GM13976 (cell line): ENCODE measurements around the gene BROX.
"Not testable (repeated sequence)": the region's sequence is repeated elsewhere in the genome, so short reads cannot be mapped to it uniquely, and the experiment has no call there.

Experiments used
- DNase-seq: peaks from one replicate; pipeline ENCODE4 v3.0.0; 2012; ENCODE audit warnings: low spot score
- in situ Hi-C: fragments of 300-500 bp; cut with MboI; formaldehyde crosslinking; loops from one replicate; pipeline ENCODE4 v1.12.0; 2022; ENCODE audit warnings: low sequenced_read_pairs, mixed read lengths, inconsistent platforms; ENCODE audit not compliant: unreplicated experiment
- TF ChIP-seq, protein P1 (sequence below): IDR thresholded peaks from 2 replicates; pipeline ENCODE4 v1.5.1; 2012; ENCODE audit warnings: borderline replicate concordance, mild to moderate bottlenecking; ENCODE audit not compliant: insufficient read depth; ENCODE audit errors: extremely low read depth, missing control alignments, control extremely low read depth

The BROX gene

DNA sequence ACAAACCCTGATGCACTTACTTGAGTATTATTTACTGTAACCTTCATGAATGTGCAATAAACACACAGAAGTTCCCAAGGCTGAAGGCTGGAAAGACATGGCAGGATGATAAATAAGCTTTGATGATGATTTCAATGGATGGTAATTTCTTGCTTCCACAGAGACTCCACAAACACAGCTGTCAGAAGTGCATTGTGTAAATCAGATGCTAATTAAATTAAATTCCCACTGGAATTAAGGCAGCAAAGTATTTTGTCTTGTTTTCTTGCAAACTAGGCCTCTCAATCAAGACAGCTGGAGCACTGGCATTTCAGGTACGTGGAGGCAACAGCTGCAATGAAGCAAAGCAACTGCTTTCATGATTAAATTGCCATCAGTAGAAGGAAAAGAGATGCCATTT, 48.7 kb downstream of the BROX start:
- TF ChIP-seq, protein P1, sequence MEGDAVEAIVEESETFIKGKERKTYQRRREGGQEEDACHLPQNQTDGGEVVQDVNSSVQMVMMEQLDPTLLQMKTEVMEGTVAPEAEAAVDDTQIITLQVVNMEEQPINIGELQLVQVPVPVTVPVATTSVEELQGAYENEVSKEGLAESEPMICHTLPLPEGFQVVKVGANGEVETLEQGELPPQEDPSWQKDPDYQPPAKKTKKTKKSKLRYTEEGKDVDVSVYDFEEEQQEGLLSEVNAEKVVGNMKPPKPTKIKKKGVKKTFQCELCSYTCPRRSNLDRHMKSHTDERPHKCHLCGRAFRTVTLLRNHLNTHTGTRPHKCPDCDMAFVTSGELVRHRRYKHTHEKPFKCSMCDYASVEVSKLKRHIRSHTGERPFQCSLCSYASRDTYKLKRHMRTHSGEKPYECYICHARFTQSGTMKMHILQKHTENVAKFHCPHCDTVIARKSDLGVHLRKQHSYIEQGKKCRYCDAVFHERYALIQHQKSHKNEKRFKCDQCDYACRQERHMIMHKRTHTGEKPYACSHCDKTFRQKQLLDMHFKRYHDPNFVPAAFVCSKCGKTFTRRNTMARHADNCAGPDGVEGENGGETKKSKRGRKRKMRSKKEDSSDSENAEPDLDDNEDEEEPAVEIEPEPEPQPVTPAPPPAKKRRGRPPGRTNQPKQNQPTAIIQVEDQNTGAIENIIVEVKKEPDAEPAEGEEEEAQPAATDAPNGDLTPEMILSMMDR = no peak
- in situ Hi-C loops = no loop called here
- no peak for DNase-seq

DNA sequence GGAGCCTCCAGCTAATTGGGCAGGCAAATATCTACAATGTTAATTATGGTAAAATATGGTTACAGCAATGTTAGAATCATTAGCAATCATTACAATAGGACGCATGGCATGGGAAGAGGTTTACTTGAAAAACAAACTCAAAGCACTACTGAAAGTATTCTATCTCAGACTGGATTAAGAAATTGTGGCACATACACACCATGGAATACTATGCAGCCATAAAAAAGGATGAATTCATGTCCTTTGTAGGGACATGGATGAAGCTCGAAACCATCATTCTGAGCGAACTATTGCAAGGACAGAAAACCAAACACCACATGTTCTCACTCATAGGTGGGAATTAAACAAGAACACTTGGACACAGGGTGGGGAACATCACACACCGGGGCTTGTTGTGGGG, 49.8 kb downstream of the BROX start:
- in situ Hi-C loops, DNase-seq: not testable (repeated sequence)

DNA sequence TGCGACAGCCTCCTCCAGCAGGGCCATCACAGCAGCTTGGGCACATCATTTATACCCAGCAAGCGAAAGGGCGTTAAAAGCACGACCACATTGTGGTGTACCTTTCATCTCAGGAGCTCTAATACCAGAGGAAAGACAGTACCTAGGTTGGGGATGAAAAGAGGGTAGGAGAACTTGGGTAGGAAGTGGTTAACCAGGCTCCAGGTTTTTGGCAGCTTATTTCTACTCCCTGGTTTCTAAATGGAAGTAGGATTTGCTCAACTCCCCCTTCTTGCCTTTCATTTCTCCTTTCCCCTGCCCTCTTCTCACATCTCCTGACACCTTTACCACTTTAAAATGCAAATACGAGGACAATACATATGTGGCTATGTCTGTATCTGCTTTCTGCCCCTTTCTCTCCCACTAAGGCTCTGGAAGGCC, 54.8 kb downstream of the BROX start:
- in situ Hi-C loops = no loop called here
- no peak for DNase-seq

DNA sequence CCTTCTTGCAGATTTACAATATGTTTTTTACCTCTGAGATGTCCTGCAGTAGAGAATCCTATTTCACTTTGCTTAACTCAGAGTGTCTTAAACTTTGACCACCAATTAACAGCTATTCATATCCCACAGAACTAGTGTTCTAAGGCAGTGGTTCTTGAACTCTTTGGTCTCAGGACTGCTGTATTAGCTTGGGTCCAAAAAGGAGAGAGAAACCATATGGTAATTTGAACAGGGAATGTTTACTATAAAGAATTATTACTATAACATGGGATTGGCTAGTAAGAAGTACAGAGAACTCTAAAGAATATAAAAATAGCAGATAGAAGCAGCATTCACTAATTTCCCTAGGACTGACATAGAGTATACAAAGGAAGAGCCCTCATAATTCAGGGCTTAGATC, 56.2 kb downstream of the BROX start:
- in situ Hi-C loops = no loop called here
- TF ChIP-seq, protein P1 = no peak

More for the DNA sequence above, 54.8 kb downstream of the BROX start:
- TF ChIP-seq, protein P1 = no peak

DNA sequence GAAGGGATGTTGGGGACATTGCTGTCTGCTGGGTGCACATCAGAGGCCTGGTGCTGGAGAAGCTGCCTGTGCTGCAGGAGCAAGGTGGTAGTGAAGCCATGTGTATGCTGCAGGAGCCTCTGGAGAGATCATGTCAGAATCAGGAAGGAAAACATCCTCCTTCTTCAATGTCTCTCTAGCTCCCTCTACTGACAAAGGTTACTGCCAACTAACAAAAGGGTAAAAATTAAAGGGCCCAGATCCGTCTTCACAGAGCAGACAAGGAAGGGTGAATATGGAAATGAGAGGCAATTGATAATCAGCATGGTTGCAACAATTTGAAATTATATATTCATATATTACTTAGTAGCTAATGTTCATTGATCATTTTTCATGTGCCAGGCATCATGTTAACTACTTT, 56.8 kb downstream of the BROX start:
- in situ Hi-C loops = no loop called here
- TF ChIP-seq, protein P1 = no peak
- no peak for DNase-seq

More for the DNA sequence above, 56.2 kb downstream of the BROX start:
- no peak for DNase-seq

DNA sequence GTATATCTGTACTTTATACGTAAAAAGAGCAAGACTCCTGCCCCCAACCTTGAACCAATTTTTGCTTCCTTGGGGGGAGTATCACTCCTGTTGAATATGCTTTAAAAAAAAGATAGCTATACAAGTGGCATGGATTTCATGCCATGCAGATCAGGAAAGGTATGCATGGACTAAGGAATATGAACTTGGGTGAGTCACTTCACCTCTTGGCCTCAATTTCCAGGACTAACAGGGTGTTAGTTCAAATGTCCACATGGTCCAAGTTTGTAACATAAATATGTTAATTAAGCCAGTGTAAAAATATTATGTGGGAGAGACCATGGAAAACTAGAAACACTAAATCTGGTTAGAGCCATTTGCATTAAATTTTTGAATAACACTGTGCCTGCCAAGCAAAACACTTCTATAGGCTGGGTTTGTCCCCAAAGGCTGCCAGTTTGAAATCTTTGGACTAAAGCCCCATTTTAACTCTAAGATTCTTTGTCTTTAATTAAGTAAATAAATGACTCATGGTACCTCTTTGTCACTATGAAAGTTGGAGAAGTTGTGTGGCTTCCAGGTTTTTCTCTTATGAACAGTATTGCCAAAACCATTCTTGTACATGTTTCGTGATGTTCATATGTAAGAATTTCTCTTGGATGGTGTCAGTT, 57.7 kb downstream of the BROX start:
- TF ChIP-seq, protein P1 = no peak
- in situ Hi-C loops = no loop called here
- no peak for DNase-seq

DNA sequence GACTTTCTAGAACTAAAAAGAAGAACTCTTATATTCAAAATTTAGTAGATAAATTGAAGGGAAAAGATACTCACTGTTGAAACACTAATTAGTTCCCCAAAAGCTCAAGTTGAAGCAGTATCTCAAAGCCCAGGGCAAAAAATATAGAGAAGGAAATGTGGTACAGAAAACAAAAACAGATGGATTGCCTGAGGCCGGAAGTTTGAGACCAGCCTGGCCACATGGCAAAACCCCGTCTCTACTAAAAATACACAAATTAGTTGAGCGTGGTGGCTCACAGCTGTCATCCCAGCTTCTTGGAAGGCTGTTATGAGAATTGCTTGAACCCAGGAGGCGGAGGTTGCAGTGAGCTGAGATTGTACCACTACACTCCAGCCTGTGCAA, 60.6 kb downstream of the BROX start:
- TF ChIP-seq, protein P1 = no peak
- in situ Hi-C loops = no loop called here
- no peak for DNase-seq
